HTERT RPE-1 (cell line): Measurements from ENCODE around the gene TARS3.
"Not testable (repeated sequence)": the region's sequence is repeated elsewhere in the genome, so short reads cannot be mapped to it uniquely, and the experiment has no call there.

Experiments used
- in situ Hi-C: fragments of 300-500 bp; cut with MboI; formaldehyde crosslinking; loops from 4 replicates; pipeline ENCODE4 v1.14.3; 2020; ENCODE audit warnings: low sequenced_read_pairs

Gene TARS3

GRCh38 chr15:101723874-101724674 is at the start of gene TARS3:
TSS of gene TARS3 (minus strand) at chr15:101724473. CDS start at chr15:101724387, 86 bp downstream.
- in situ Hi-C loops: no loop called here

DNA sequence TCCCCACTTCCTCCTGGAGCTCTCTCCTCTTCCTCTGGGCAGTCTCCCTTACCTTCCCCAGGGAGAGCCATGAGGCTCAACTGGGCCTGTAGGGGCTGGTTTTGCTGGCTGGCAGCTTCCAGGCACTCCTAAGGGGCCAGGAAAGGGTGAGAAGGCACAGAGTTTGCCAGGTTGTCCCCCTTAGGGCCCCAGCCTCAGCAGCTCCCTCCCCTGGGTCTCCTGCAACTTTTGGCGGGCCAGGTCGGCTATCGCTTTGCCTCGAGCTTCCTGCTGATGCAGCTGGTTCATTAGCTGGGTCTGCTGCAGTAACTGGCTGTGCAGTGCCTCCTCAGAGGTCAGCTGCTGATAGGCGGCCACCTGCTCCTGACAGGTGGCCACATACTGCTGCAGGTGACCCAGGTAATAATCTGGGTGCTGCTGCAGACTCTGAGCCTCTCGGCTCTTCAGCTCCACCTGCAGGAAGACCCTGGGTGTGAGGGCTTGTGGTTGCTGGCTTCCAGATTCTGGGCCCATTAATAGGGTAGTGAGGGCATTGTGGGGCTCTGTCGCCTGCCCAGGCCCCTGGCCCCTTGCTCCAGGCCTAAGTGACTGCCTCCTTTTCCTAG is 49.3 kb upstream of the TARS3 start:
- in situ Hi-C loops: no loop called here

- in situ Hi-C loops: no loop called here
Measured at GRCh38 chr15:101772921-101773320, 48.6 kb upstream of the TARS3 start.

DNA sequence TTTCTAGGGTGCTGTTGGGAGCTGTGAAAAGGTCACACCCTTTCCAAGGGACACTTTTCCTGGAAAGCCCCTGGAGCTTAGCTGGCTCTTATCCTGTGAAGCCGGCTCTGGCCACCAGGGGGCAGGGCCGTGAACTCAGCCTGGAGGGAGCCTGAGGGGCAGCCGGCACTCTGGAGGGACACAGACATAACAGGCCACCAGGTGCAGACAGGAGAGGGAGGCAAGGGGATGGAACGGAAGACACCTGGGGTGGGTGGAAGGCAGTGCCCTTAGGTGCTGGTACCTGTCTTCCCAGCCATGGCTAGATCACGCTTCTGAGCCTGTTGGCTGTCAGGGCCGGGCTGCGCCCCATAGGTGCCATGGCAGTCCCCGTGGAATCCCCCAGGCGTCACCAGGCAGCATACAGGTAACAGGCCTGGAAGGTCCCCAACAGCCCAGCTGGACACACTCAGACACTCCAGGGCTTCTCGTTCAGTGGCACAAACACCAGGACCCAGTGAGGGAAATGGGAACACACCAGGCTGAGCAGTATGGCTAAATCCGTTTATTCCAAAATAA is 42.9 kb upstream of the TARS3 start:
- in situ Hi-C loops: not testable (repeated sequence)

DNA sequence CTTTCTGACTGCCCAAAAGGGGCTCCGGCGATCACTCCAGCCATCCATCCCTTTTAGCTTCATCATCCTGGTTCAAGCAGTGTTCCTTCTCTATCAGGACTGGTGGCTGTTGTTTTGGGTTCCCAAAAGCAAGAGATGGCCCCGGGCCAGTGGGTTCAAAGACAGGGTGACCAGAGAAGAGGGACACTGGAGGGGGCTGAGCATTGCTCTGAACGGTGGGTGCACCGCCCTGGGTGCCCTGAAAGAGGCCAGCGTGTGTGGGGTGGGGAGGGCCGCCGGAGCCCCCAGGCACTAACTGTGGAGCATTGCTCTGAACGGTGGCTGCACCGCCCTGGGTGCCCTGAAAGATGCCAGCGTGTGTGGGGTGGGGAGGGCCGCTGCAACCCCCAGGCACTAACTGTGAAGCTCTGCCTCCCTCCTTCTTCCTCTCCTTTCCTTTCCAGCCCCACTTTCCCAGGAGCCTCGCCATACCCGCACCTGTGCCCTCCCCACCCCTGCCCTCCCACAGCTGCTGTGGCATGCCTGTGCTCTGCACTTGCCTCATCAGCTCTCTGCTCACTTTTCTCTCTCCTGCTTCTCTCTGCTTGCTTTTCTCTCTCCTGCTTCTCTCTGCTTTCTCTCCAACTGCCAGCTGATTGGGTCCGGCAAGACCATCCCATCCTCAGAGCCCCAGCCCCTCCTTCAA is 41.6 kb upstream of the TARS3 start:
- in situ Hi-C loops: no loop called here

DNA sequence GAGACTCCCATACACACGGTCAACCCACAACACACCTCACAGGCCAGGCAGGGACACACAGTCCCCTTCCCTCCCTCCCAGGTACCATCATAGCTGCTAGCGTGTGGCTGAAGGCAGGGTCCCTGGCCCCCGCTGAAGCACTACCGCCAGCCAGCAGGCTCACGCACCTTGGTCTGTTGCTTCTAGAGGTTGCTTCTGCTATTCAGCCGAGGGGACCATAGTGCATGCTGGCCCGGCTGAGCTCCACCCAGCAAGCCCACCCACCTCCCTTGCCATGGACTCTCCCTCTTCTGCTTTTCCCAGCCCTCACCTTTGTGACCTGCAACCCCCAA is 41.0 kb upstream of the TARS3 start:
- in situ Hi-C loops: not testable (repeated sequence)

DNA sequence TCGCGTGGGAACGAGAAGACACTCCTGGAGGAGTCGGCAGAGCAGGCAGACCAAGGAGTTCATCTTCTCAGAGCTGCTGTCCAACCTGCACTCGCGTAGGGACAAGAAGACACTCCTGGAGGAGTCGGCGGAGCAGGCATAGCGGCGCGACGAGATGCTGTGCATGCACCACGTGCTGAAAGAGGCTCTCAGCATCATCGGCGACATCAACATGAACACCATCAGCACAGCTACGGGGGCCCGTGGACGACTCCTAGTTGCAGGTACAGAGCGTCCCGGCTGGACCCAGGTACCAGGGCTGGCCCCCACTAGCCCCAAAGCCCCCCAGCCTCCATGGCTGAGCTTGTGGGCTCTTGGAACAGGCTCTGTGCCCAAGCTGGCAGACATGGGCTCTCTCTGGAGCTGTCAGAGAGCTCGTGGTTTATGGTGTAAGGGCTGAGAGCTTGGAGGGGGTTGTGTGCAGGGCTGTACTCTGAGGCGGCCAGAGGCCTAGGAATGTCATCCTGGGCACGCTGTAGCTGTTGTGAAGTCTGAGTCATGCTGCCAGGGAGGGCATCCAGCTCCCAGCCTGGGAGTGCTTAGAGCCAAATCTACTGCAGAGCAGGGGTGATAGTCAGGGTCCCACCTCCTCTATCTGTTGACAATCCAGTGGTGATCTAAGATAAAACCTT is 40.5 kb upstream of the TARS3 start:
- in situ Hi-C loops: not testable (repeated sequence)

DNA sequence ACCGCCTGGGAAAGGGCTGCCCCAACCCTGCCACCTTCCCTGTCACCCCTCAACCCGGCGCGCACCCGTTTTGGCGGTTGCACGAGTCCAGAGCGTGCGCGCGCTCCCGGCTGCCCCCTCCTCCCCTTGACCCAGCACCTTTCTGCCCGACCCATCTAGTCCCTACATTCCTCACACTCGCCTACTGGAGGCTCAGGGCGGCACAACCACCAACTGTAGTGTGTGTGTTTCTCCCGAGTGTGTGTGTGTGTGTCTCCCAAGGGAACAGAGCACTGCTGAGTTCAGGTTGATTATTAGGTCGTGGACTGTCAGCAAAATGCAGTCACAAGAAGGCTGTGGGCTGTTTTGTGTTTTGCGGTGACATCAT is 22.4 kb upstream of the TARS3 start:
- in situ Hi-C loops: not testable (repeated sequence)

- in situ Hi-C loops: not testable (repeated sequence)
Measured at GRCh38 chr15:101734837-101735236, 10.6 kb upstream of the TARS3 start.

DNA sequence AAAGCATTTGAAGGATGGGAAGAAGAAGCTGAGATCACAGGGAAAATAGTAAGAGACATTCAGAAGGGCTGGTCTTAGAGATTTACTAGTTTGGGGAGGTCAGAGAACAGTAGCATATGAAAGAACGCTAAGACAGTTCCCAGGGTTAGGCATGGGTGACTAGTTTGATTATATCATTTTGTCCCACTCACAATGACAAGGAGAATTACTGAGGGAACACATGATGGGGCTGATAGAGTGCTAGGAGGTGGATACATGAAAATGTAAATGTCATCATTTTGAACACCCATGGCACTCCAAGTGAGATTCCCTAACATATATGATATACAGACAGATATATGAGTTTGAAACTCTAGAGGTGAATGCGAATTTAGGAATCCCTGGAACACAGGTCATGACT is 9.3 kb upstream of the TARS3 start:
- in situ Hi-C loops: no loop called here

DNA sequence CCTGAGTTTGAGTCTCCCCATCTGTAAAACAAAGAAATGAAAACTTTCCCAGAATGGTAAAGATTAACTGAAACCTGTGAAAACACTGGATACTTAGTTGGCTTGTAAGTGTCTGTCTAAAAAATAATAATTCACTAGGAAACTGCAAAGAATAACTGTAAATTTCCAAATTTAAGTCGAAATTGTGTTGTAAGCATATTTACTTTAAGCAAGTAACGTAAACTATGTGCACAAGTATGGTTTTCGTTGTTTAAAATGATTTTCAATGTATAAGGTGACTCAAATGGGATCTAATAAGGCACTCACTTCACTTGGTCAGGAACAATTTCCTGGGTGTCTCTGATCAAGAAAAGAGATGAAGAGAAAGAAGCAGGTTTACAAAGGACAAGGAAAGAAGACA is 8.5 kb upstream of the TARS3 start:
- in situ Hi-C loops: no loop called here

DNA sequence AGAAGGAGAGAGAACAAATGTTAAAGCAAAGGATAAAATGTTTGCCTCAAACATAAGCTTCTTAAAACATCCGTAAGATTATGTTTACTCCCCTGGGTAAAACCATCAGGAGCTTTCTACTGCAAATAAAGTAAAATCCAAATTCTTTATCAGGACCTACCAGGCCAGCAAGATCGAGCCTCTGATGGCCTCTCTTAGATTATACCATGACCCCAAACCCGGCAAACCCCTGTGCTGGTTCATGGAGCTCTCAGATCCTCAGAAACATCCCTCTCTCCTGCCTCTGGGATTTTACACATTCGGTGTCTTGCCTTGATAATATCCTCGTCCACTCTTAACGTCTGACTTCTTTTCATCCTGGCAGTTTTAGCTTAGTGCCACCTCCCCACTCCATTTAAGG is 7.5 kb upstream of the TARS3 start:
- in situ Hi-C loops: no loop called here

GRCh38 chr15:101727186-101727585 is 2.9 kb upstream of the TARS3 start:
- in situ Hi-C loops: no loop called here

- in situ Hi-C loops: no loop called here
Measured at GRCh38 chr15:101725073-101725472, 800 bp upstream of the TARS3 start.

DNA sequence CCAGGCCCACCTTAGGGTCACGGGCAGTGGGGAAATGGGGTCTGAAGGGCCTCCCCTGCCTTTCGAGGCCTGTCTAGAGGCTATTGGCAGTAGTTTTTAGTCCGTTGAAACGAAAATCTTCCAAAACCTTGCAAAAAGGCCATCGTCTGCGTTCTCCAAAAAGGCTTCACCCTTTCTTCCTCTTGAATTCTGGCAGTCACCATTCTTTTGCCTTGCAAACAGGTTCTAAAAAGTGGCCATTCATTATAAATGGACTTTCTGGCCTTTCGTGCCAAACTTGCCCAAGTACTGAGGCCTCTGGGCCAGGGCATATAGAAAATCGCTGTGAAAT is 367 bp upstream of the TARS3 start:
- in situ Hi-C loops: no loop called here

DNA sequence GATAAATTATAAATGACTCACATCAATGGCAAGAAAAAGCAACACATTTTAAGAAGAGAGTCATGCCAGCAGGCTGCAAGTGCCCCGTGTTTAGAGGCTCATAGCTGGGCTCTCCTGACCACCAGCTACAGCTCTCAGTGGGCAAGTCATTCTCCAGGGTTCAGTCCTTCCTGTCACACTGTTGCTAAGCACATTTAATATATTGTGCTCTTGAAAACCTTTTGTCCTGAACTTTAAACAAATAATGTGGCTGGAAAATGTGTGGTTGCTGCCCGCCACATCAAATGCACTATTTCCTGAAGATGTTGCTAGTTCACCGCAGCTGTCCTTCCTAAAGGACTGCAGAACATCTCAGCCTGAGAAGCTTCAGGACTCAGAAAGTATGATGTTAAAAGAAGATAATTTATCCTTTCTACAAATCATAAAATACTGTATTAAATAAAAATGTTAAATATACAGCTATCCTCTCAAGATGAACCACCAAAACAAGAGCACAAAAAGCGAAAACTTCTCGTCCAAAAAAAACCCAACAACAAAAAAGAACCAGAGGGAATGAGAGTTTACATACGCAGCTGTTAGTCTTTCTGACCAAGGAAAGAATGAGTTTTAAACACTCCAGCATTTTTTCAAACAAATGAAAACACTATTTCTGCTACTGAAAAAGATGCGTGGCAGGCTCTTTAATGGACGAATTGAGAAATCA is 951 bp downstream of the TARS3 start:
- in situ Hi-C loops: no loop called here

GRCh38 chr15:101718896-101719295 is 5.4 kb downstream of the TARS3 start:
- in situ Hi-C loops: no loop called here

- in situ Hi-C loops: no loop called here
Measured at GRCh38 chr15:101712078-101712477, 12.2 kb downstream of the TARS3 start.

DNA sequence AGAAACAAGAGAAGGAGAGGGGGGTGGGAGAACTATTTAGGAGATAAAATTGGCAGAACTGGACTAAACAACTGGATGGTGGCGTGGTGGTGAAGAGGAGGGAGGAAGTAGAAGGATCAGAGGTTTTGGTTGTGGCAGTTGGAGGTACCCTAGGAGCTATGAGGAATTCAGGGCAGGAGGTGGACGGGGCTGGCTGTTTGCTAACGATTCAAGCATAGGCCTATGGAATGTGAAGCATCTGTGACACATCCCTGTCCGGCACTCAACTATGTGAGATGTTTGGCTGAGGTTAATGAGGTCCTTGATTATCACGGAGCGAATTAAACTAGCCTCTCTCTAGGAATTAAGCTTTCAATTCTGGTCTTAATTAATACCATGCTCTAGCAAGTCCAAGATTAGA is 13.5 kb downstream of the TARS3 start:
- in situ Hi-C loops: no loop called here

- in situ Hi-C loops: no loop called here
Measured at GRCh38 chr15:101709466-101709865, 14.8 kb downstream of the TARS3 start.

DNA sequence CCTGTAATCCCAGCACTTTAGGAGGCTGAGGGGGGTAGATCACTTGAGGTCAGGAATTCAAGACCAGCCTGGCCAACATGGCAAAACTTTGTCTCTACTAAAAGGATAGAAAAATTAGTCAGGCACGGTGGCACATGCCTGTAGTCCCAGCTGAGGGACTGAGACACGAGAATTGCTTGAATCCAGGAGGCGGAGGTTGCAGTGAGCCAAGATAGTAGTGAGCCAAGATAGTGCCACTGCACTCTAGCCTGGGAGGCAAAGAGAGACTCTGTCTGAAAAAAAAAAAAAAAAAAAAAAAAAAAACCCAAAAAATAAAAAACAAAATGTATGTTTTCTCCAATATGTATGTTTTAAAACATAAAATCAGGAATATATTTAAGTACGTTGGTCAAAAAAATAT is 16.3 kb downstream of the TARS3 start:
- in situ Hi-C loops: no loop called here
